Astrocyte (in vitro differentiated cells and primary cell): ENCODE measurements around the gene APBB2. TPM values are rescaled to one million over a fixed set of nuclear protein-coding genes. Genes with fewer than 3 reads are reported as not detected.
A peak's percentile ranks its signal among the peaks of the same experiment; 100 is the strongest.
"Not testable (repeated sequence)": the region's sequence is repeated elsewhere in the genome, so short reads cannot be mapped to it uniquely, and the experiment has no call there.

ENCODE experiments used
- DNase-seq: peaks from one replicate; pipeline ENCODE4 v3.0.0-alpha.2; 2010; ENCODE audit warnings: low read depth
- FAIRE-seq: peaks from 2 replicates; lab custom pipeline; 2011; peaks lifted over from hg19 to GRCh38; lab: Jason Lieb, UNC
- H2AFZ ChIP-seq: 2 replicates; pipeline ENCODE4 v1.6.0; 2012; ENCODE audit warnings: low read depth, low read length, inconsistent platforms
- H3K27ac ChIP-seq: 2 replicates; pipeline ENCODE4 v1.5.1; 2011; ENCODE audit warnings: low read depth, low read length, inconsistent platforms
- H3K27me3 ChIP-seq: 2 replicates; pipeline ENCODE4 v1.6.0; 2011; ENCODE audit warnings: low read length, inconsistent platforms; ENCODE audit not compliant: insufficient read depth
- H3K36me3 ChIP-seq: 2 replicates; pipeline ENCODE4 v1.5.1; 2011; ENCODE audit warnings: low read length, inconsistent platforms; ENCODE audit not compliant: insufficient read depth
- H3K4me1 ChIP-seq: 2 replicates; pipeline ENCODE4 v1.5.1; 2011; ENCODE audit warnings: low read length, inconsistent platforms; ENCODE audit not compliant: insufficient read depth
- H3K4me2 ChIP-seq: 2 replicates; pipeline ENCODE4 v1.6.0; 2012; ENCODE audit warnings: low read length, inconsistent platforms
- H3K4me3 ChIP-seq: 2 replicates; pipeline ENCODE4 v1.5.1; 2011; ENCODE audit warnings: low read depth, mild to moderate bottlenecking, low read length, inconsistent platforms; ENCODE audit not compliant: insufficient read depth
- H3K79me2 ChIP-seq: 2 replicates; pipeline ENCODE4 v1.6.0; 2012; ENCODE audit warnings: mild to moderate bottlenecking, low read length, inconsistent platforms; ENCODE audit not compliant: insufficient read depth
- H3K9ac ChIP-seq: 2 replicates; pipeline ENCODE4 v1.6.0; 2012; ENCODE audit warnings: mild to moderate bottlenecking, low read length, inconsistent platforms
- H3K9me3 ChIP-seq: 2 replicates; pipeline ENCODE4 v1.5.1; 2012; ENCODE audit warnings: low read depth, mild to moderate bottlenecking, low read length, inconsistent platforms; ENCODE audit not compliant: insufficient read depth
- H4K20me1 ChIP-seq: 2 replicates; pipeline ENCODE4 v1.6.0; 2012; ENCODE audit warnings: low read length, inconsistent platforms; ENCODE audit not compliant: insufficient read depth
- H3K27ac Mint-ChIP-seq: one replicate; pipeline ENCODE4 v1.8.0; 2021; ENCODE audit warnings: mild to moderate bottlenecking, mixed read lengths; ENCODE audit not compliant: unreplicated experiment
- H3K27me3 Mint-ChIP-seq: one replicate; pipeline ENCODE4 v1.8.0; 2021; ENCODE audit warnings: low read depth, mixed read lengths; ENCODE audit not compliant: unreplicated experiment
- H3K36me3 Mint-ChIP-seq: one replicate; pipeline ENCODE4 v1.8.0; 2021; ENCODE audit warnings: low read depth, mixed read lengths; ENCODE audit not compliant: unreplicated experiment
- H3K4me1 Mint-ChIP-seq: one replicate; pipeline ENCODE4 v1.8.0; 2021; ENCODE audit warnings: low read depth, mixed read lengths; ENCODE audit not compliant: unreplicated experiment
- H3K4me3 Mint-ChIP-seq: one replicate; pipeline ENCODE4 v1.8.0; 2021; ENCODE audit warnings: mild to moderate bottlenecking, moderate library complexity, mixed read lengths; ENCODE audit not compliant: unreplicated experiment
- H3K9me3 Mint-ChIP-seq: one replicate; pipeline ENCODE4 v1.8.0; 2021; ENCODE audit warnings: mild to moderate bottlenecking, mixed read lengths; ENCODE audit not compliant: unreplicated experiment
- EZH2 ChIP-seq: IDR thresholded peaks from 2 replicates; pipeline ENCODE4 v1.6.1; 2012; ENCODE audit warnings: mild to moderate bottlenecking, low read length, inconsistent platforms; ENCODE audit not compliant: insufficient read depth
- total RNA-seq: library from RNA; stranded (reverse); gene quantifications from 2 replicates; pipeline ENCODE4 v1.2.1, GENCODE V29; 2021
- TF ChIP-seq, protein P1 (sequence below): IDR thresholded peaks from 2 replicates; pipeline ENCODE4 v1.5.1; 2011; ENCODE audit warnings: low read depth, mild to moderate bottlenecking, inconsistent platforms, low read length, moderate library complexity; ENCODE audit not compliant: insufficient read depth

APBB2 gene
- total RNA-seq, 1 donor from 2014 or later: 173 TPM

- no peak for DNase-seq
- H3K79me2 ChIP-seq: peaks cover 87% of the 10 kb centered on the region
Observed at GRCh38 chr4:41148931-41149330, 65.4 kb downstream of the APBB2 start.

DNA sequence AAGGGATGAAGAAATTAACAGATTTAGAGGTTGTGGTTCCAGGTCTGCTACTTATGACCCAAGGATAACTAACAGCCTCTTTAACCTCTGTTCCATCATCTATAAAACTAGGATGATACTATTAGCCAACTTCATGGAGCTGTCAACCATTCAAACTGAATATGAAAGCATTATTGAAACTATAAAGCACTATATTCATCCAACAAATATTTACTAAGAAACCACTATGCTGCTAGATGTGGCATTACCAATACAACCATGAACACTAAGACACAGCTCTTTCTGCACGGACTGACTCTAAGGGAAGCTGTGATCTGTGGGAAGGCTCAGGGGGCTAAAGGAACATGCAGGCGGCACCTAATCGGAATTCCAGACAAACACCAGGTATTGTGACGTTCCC lies 66.0 kb downstream of the APBB2 start:
- Mint-ChIP-seq H3K9me3 (peaks cover 1% of the 10 kb centered on the region), H3K27me3 (no peaks in the 10 kb centered on the region), H3K36me3 (peaks cover 16% of the 10 kb centered on the region), H3K4me3 (no peak overlapping the region), H3K27ac (peak overlapping the region; percentile 82), H3K4me1 (peaks cover 55% of the 10 kb centered on the region)
- peaks cover 39% of the 10 kb centered on the region for H3K4me1 ChIP-seq
- peaks cover 81% of the 10 kb centered on the region for H3K79me2 ChIP-seq
- TF ChIP-seq, protein P1, sequence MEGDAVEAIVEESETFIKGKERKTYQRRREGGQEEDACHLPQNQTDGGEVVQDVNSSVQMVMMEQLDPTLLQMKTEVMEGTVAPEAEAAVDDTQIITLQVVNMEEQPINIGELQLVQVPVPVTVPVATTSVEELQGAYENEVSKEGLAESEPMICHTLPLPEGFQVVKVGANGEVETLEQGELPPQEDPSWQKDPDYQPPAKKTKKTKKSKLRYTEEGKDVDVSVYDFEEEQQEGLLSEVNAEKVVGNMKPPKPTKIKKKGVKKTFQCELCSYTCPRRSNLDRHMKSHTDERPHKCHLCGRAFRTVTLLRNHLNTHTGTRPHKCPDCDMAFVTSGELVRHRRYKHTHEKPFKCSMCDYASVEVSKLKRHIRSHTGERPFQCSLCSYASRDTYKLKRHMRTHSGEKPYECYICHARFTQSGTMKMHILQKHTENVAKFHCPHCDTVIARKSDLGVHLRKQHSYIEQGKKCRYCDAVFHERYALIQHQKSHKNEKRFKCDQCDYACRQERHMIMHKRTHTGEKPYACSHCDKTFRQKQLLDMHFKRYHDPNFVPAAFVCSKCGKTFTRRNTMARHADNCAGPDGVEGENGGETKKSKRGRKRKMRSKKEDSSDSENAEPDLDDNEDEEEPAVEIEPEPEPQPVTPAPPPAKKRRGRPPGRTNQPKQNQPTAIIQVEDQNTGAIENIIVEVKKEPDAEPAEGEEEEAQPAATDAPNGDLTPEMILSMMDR: no peak
- TF ChIP-seq EZH2: no peak
- no peaks in the 10 kb centered on the region for H4K20me1 ChIP-seq
- FAIRE-seq (no peak), DNase-seq (no peak)
- H3K27me3 ChIP-seq: no peaks in the 10 kb centered on the region
- H3K4me2 ChIP-seq: no peak overlapping the region
- no peak overlapping the region for H3K9ac ChIP-seq
- H3K36me3 ChIP-seq: no peaks in the 10 kb centered on the region
- H3K27ac ChIP-seq: no peak overlapping the region
- no peak overlapping the region for H2AFZ ChIP-seq
- H3K9me3 ChIP-seq: no peaks in the 10 kb centered on the region
- no peak overlapping the region for H3K4me3 ChIP-seq

More at GRCh38 chr4:41148931-41149330, 65.4 kb downstream of the APBB2 start:
- peaks cover 54% of the 10 kb centered on the region for H3K4me1 Mint-ChIP-seq
- no peak overlapping the region for H3K4me3 Mint-ChIP-seq
- TF ChIP-seq EZH2: no peak
- TF ChIP-seq, protein P1: no peak
- H3K27ac Mint-ChIP-seq: no peak overlapping the region
- Histone ChIP-seq H3K4me3 (no peak overlapping the region), H3K36me3 (no peaks in the 10 kb centered on the region), H3K9ac (no peak overlapping the region), H4K20me1 (no peaks in the 10 kb centered on the region), H3K4me2 (no peak overlapping the region), H3K4me1 (peaks cover 33% of the 10 kb centered on the region), H3K27ac (no peak overlapping the region), H2AFZ (no peak overlapping the region), H3K27me3 (no peaks in the 10 kb centered on the region), H3K9me3 (no peaks in the 10 kb centered on the region)
- H3K36me3 Mint-ChIP-seq: peaks cover 16% of the 10 kb centered on the region
- H3K9me3 Mint-ChIP-seq: peaks cover 1% of the 10 kb centered on the region
- no peak for FAIRE-seq
- H3K27me3 Mint-ChIP-seq: no peaks in the 10 kb centered on the region

DNA sequence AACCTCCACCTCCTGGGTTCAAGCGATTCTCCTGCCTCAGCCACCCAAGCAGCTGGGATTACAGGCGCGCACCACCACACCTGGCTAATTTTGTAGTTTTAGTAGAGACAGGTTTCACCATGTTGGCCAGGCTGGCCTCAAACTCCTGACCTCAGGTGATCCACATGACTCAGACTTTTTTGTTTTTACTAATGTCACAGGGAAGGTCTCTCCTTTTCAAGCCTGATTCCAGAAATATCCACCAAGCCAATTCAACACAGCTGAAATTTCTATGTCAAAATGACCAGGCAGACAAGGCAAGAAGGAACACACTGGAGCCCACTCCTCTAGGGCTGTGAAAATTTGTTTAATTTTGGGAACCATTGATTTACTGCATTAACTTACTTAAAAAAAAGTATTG lies 66.8 kb downstream of the APBB2 start:
- H3K4me2 ChIP-seq, DNase-seq, H3K9me3 ChIP-seq, H3K36me3 ChIP-seq, H3K9ac ChIP-seq, H3K4me3 Mint-ChIP-seq, H3K4me3 ChIP-seq, H4K20me1 ChIP-seq, H3K27me3 ChIP-seq, H3K27me3 Mint-ChIP-seq, H3K9me3 Mint-ChIP-seq, H2AFZ ChIP-seq, FAIRE-seq: not testable (repeated sequence)
- Histone ChIP-seq H3K4me1 (peaks cover 45% of the 10 kb centered on the region), H3K79me2 (peaks cover 75% of the 10 kb centered on the region), H3K27ac (peak overlapping the region; percentile 76)
- Mint-ChIP-seq H3K27ac (peak overlapping the region; percentile 83), H3K36me3 (peaks cover 16% of the 10 kb centered on the region), H3K4me1 (peaks cover 56% of the 10 kb centered on the region)
